Tibial nerve (tissue), 4 donors: Measurements from ENCODE around the gene FRAS1. TPM values are rescaled to one million over a fixed set of nuclear protein-coding genes. Genes with fewer than 3 reads are reported as not detected.

Experiments
- DNase-seq, 2 donors: peaks; one replicate each; pipeline ENCODE4 v3.0.0-alpha.2; 2019; ENCODE audit warnings: low spot score in 2 of 2
- H3K27ac ChIP-seq, 4 donors: fragments of 200-600 bp; sonication (generic) in 3 of 4; one replicate each; pipeline ENCODE4 v1.5.1; 2017 to 2019; ENCODE audit warnings: mild to moderate bottlenecking in 1 of 4
- H3K27me3 ChIP-seq, 2 donors: fragments of 200-600 bp; sonication (generic) in 1 of 2; one replicate each; pipeline versions ENCODE4 v1.5.1 to v1.6.0; 2017 to 2019
- H3K36me3 ChIP-seq, 3 donors: fragments of 200-600 bp; sonication (generic); one replicate each; pipeline ENCODE4 v1.5.1; 2018 to 2019
- H3K4me1 ChIP-seq, 4 donors: fragments of 200-600 bp; sonication (generic) in 3 of 4; one replicate each; pipeline ENCODE4 v1.5.1; 2017 to 2019
- H3K4me3 ChIP-seq, 4 donors: fragments of 200-600 bp; sonication (generic) in 3 of 4; one replicate each; pipeline ENCODE4 v1.5.1; 2017 to 2019; ENCODE audit warnings: mild to moderate bottlenecking in 1 of 4, moderate library complexity in 1 of 4
- H3K9me3 ChIP-seq, 4 donors: fragments of 200-600 bp; sonication (generic) in 3 of 4; one replicate each; pipeline ENCODE4 v1.5.1; 2017 to 2019
- EP300 ChIP-seq, 2 donors: sonication (generic); formaldehyde crosslinking; IDR thresholded peaks; one replicate each; pipeline ENCODE4 v1.6.1; 2017; ENCODE audit warnings: antibody characterized with exemption in 2 of 2, mild to moderate bottlenecking in 1 of 2
- POLR2A ChIP-seq, 2 donors: fragments of 450-650 bp; IDR thresholded peaks; one replicate each; pipeline ENCODE4 v1.6.1; 2017; ENCODE audit warnings: antibody characterized with exemption in 2 of 2, mild to moderate bottlenecking in 2 of 2, moderate library complexity in 2 of 2
- WGBS, 2 donors: methylation state at CpG; one replicate each; pipeline ENCODE4 v1.1.5; 2018; 5-methylcytosine and 5-hydroxymethylcytosine counted together
- total RNA-seq, 4 donors: library from RNA; depleted of rRNA; stranded (reverse); fragments of >200 nt; gene quantifications; one replicate each; pipeline ENCODE4 v1.1.0, GENCODE V29; 2016
- TF ChIP-seq, protein P1 (sequence below), 5 experiments: fragments of 200-600 bp in 3 of 5; fragments of 450-650 bp in 2 of 5; sonication (generic) in 3 of 5; IDR thresholded peaks; one replicate each; pipeline ENCODE4 v1.5.1; 2016 to 2019; ENCODE audit warnings: antibody characterized with exemption in 5 of 5, mild to moderate bottlenecking in 3 of 5, moderate library complexity in 2 of 5

Gene FRAS1
- total RNA-seq, 4 donors from 2014 or later, result 3.9 to 6.6 (median 5.1) TPM

DNA sequence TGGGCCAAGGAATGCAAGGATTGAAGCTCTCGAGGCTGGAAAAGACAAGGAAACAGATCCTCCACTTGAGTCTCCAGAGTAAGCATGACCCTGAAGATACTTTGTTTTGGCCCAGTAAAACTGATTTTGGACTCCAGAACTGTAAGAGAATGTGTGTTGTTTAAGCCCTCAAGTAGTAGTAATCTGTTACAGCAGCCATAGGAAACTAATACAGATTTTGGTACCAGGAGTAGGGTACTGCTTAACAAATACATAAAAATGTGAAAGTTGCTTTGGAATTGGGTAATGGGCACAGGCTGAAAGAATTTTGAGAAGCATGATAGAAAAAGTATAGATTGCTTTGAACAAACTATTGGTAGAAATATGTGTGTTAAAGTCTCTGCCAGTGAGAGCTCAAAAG lies 17.4 kb upstream of the FRAS1 start:
- no peaks in the 10 kb centered on the region for H3K9me3 ChIP-seq
- TF ChIP-seq POLR2A (IDR thresholded peaks at IDR 0.05) (no peak), EP300 (IDR thresholded peaks at IDR 0.05) (no peak)
- TF ChIP-seq, protein P1, sequence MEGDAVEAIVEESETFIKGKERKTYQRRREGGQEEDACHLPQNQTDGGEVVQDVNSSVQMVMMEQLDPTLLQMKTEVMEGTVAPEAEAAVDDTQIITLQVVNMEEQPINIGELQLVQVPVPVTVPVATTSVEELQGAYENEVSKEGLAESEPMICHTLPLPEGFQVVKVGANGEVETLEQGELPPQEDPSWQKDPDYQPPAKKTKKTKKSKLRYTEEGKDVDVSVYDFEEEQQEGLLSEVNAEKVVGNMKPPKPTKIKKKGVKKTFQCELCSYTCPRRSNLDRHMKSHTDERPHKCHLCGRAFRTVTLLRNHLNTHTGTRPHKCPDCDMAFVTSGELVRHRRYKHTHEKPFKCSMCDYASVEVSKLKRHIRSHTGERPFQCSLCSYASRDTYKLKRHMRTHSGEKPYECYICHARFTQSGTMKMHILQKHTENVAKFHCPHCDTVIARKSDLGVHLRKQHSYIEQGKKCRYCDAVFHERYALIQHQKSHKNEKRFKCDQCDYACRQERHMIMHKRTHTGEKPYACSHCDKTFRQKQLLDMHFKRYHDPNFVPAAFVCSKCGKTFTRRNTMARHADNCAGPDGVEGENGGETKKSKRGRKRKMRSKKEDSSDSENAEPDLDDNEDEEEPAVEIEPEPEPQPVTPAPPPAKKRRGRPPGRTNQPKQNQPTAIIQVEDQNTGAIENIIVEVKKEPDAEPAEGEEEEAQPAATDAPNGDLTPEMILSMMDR (IDR thresholded peaks at IDR 0.05), result no peak
- H3K27me3 ChIP-seq, result no peaks in the 10 kb centered on the region
- no peak overlapping the region for H3K27ac ChIP-seq
- H3K4me1 ChIP-seq, result no peaks in the 10 kb centered on the region
- WGBS, 2 donors, result 65 to 81% methylated on average over 1 of the region's 1 CpG
- H3K4me3 ChIP-seq, result no peak overlapping the region
- H3K36me3 ChIP-seq, result no peaks in the 10 kb centered on the region
- DNase-seq, result no peak

DNA sequence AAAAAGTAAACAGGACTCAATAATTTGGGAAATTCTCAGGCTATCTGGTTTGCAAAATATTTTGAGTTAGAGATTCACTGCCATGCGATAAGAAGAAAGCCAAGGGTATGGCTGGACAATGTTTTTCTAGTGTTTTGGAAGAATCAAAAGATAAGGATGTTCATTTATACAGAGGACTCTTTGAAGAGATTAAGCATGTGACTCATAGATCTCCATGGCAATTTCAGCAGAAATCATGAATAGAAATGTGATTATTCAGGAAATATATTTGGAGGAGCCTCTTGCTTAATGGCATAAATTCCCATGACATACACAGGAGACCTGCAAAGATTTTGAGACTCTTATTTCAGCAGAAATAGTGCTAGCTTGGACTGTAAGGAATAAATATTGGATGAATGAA lies 16.7 kb upstream of the FRAS1 start:
- H3K9me3 ChIP-seq, result no peaks in the 10 kb centered on the region
- no peaks in the 10 kb centered on the region for H3K27me3 ChIP-seq
- TF ChIP-seq, protein P1 (IDR thresholded peaks at IDR 0.05), result no peak
- no peak for TF ChIP-seq EP300 (IDR thresholded peaks at IDR 0.05)
- TF ChIP-seq POLR2A (IDR thresholded peaks at IDR 0.05), result no peak
- no peak overlapping the region for H3K27ac ChIP-seq
- WGBS, 2 donors, result 51 to 76% methylated on average over 1 of the region's 1 CpG
- no peak overlapping the region for H3K4me3 ChIP-seq
- DNase-seq, result no peak
- H3K4me1 ChIP-seq, result no peaks in the 10 kb centered on the region
- H3K36me3 ChIP-seq, result no peaks in the 10 kb centered on the region

DNA sequence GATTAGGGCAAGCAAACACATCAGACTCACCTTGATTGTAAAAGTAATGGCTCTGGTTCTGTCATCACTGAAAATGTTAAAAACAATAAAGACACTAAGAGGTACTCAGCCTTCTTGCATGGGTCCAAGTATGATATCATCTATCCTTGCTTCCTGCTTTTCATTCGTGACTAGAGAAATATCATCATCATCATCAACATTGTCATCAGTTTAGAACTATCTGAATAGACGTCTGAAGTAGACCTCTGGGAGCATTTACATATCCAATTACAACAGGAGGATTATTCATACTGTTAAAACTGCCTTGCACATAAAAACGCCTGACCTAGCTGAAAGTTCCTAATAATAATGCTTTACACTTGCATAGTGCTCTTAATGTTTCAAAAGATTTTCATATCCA lies 9.8 kb upstream of the FRAS1 start:
- TF ChIP-seq POLR2A (IDR thresholded peaks at IDR 0.05) (no peak), EP300 (IDR thresholded peaks at IDR 0.05) (no peak)
- no peaks in the 10 kb centered on the region for H3K9me3 ChIP-seq
- H3K36me3 ChIP-seq, result no peaks in the 10 kb centered on the region
- no peak overlapping the region for H3K27ac ChIP-seq
- DNase-seq, result no peak
- H3K4me3 ChIP-seq, result no peak overlapping the region
- 49 to 63% methylated on average over 3 of the region's 3 CpGs for WGBS, 2 donors
- H3K4me1 ChIP-seq, result no peaks in the 10 kb centered on the region
- H3K27me3 ChIP-seq, result no peaks in the 10 kb centered on the region

DNA sequence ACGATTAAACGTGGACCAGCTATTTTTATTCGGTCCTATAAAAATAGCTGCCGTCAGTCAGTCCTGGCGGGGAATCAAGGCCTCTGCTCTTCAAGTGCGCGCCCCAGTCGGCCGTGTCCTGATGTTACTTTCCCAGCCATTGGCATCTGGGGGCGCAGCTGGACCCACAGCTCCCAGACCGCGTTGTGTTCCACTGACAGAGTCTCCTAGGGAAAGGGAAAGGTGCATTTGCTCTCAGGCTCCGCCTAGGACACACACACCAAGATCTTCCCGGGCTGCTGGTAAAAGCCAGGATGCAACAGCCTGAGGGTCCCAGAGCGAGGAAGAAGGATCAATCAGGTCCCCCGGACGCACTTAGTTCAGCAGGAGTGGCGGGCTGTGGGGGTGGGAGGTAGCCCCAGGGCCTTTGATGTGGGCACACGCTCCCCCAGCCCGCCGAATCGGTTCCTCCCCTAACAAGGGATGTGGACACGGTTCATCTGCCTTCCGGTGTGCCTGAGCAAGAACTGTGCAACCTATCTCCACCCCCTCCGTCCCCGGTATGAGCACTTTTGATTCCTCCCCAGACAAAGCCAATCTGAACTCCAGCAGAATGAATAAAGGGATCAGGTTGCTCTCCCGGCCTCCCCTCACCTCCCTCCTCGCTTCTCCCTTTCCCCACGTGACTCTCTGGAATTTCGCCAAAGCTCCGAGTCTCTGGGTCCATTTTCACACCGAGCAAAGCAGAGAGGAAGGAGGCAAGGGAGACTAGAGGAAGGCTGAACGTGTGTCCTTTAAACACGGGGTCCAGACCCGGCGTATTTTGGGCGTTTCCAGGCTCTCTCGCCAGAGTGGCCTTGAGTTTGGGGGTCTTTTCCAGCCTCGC lies 626 bp upstream of the FRAS1 start:
- H3K4me3 ChIP-seq, result peak overlapping the region; percentile 30 to 79 (median 58)
- DNase-seq, result peak; percentile 57 to 80
- no peaks in the 10 kb centered on the region for H3K36me3 ChIP-seq
- WGBS, 2 donors, result 5 to 7% methylated on average over 37 to 39 of the region's 39 CpGs
- no peaks in the 10 kb centered on the region for H3K9me3 ChIP-seq
- TF ChIP-seq, protein P1 (IDR thresholded peaks at IDR 0.05), result no peak
- TF ChIP-seq POLR2A (IDR thresholded peaks at IDR 0.05) (no peak), EP300 (IDR thresholded peaks at IDR 0.05) (no peak)
- peak overlapping the region in 2 of 4 donors; percentile 52 to 79 for H3K27ac ChIP-seq
- peaks cover 0 to 6% of the 10 kb centered on the region in 2 donors for H3K27me3 ChIP-seq
- peaks cover 0 to 28% (median 13%) of the 10 kb centered on the region in 4 donors for H3K4me1 ChIP-seq

DNA sequence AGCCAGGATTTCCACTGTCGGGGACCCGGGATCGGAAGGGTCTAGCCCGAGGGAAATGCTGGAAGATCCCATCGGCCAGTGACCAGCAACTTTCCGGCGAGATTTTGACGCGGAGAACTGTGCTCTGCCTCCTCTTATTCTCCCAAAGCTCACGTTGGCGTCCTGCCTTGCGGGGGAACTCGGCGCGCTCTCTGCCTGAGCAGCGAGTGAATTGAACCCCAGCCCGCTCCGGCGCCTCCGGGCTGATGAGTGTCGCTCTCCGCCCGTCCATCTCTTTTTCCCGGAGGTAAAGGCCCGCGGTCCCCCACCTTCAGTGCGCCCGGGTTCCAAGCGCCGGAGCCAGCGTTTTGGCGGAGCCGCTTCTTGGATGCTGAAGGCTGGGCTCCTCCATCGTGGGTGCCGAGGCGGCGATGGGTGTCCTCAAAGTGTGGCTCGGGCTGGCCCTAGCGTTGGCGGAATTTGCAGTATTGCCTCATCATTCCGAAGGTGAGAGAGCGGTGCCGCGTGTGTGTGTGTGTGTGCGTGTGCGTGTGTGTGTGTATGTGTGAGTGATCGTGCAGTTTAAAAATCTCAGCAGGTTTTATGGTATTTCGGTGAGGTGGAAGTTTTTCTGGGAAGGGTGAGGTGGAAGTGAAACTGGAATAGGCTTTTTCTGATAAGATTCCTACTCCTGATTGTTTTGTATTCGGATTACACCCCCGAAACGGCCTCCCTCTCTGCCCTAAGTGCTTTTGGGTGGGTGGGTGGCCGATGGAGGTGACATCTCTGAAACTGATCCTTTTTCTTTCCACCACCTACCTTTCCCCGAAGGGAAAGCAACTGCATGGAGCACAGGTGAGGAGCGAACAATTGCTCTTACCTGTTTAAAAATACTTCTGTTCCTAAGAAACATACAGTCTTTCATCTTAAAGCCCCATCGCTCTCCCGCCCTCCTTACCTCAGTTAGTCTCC lies 752 bp downstream of the FRAS1 start:
- TF ChIP-seq EP300 (IDR thresholded peaks at IDR 0.05), result peak in 1 of 2 donors; percentile 7
- no peak for TF ChIP-seq POLR2A (IDR thresholded peaks at IDR 0.05)
- DNase-seq, result peak; percentile 21 to 52
- 0 to 1% methylated on average over 36 to 55 of the region's 56 CpGs for WGBS, 2 donors
- peaks cover 0 to 6% of the 10 kb centered on the region in 2 donors for H3K27me3 ChIP-seq
- no peaks in the 10 kb centered on the region for H3K36me3 ChIP-seq
- peak overlapping the region in 3 of 4 donors; percentile 24 to 79 (median 52) for H3K27ac ChIP-seq
- H3K9me3 ChIP-seq, result no peaks in the 10 kb centered on the region
- peaks cover 0 to 28% (median 13%) of the 10 kb centered on the region in 4 donors for H3K4me1 ChIP-seq
- H3K4me3 ChIP-seq, result peak overlapping the region; percentile 30 to 79 (median 58)
